ENCODE measurements around the gene CCL28.
"Not testable (repeated sequence)": the region's sequence is repeated elsewhere in the genome, so short reads cannot be mapped to it uniquely, and the experiment has no call there.

The CCL28 gene, protein sequence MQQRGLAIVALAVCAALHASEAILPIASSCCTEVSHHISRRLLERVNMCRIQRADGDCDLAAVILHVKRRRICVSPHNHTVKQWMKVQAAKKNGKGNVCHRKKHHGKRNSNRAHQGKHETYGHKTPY

GRCh38 chr5:43412156-43412555, at the start of gene CCL28:
Gene CCL28, minus strand, starts transcription at chr5:43412391. Its CDS starts 75 bp downstream, at chr5:43412316.
- DNase-seq, result no peak

- DNase-seq, result no peak
Measured at GRCh38 chr5:43461066-43461465, 48.9 kb upstream of the CCL28 start.

GRCh38 chr5:43456556-43456955, 44.4 kb upstream of the CCL28 start:
- DNase-seq, result no peak

- not testable (repeated sequence) for DNase-seq
Measured at GRCh38 chr5:43441575-43441974, 29.4 kb upstream of the CCL28 start.

DNA sequence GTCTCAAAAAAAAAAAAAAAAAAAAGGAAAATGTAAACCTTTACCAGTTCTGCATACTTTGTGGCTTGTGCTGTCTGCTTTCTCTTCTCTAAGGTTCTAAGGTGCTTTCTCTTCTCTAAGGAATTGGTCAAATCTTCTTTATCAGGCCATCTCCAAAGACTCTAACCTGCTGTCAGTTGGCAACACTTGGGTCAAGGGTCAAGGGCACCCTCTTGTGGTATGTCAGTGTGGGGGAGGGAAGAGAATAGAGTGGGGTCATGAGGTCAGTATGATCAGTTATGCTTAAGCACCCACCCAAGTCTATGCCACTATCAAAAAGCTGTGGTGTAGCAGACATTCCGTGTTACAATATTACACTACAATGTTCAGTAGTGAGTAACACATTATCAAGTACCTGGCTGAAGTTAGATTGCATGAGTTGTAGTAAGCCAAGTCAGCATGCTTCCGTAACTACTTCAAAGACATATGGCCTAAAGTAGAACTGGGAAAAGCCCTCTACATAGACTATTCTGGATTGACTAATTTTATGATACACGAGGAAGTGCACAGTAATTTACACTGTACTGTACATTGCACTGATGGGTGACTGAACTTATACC, 25.0 kb upstream of the CCL28 start:
- no peak for DNase-seq

GRCh38 chr5:43433382-43433781, 21.2 kb upstream of the CCL28 start:
- no peak for DNase-seq

DNA sequence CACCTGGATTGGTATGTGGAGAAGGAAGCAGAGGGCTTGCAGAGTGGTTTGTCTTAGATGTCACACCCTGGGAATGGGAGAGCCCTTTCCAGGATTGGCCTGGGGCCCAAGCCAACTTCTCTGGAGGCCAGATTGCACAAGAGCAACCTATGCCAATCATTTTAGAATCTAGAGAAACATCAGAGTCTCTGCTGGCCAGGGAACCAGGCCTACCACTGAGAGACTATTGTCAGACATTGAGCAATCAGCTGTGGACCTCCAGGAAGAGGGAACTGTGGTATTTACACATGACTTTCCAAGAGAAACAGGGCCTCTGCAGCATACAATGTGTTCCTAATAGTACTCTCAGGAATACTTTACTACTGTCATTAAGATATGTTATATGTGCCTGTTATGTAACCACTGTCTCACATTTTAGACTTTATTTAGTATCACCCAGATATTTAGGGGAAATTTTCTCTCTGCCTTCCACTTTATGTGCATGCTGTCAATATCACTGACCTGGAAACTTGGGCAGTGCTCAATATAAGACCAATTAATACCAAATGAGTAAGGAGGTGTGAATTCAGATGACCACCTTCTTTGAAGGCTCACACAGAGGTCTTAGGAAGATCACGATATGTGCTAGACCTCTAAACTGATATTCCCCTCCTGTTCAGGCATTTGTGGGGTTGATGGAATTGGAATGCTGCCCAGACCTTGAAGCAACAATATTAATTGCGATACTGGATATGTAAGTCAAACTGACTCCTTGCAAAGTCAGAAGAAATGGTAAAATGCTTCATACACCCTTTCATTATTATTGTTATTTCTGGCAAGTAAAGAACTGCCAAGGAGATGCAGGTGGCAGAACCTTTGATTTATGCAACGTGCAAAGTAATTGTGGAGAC, 20.5 kb upstream of the CCL28 start:
- no peak for DNase-seq

DNA sequence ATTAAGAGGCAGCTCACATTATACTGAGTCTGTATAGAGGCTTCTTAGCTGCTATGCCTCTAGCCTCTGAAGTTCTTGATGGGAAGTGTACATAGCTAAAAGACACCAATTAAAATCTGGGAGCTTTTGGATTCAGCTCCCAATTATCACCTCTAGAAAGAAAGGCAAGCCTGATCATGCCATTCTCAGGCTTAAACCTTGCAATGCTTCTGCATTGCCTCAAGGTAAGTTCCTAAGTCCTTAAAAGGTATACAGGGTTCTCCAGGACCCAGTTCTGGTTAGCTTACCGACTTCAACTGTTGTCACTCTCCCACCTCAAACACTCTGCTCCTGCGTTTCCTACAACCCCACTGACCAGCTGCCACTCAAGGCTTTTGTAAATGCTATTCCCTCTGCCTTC, 17.5 kb upstream of the CCL28 start:
- DNase-seq, result no peak

DNA sequence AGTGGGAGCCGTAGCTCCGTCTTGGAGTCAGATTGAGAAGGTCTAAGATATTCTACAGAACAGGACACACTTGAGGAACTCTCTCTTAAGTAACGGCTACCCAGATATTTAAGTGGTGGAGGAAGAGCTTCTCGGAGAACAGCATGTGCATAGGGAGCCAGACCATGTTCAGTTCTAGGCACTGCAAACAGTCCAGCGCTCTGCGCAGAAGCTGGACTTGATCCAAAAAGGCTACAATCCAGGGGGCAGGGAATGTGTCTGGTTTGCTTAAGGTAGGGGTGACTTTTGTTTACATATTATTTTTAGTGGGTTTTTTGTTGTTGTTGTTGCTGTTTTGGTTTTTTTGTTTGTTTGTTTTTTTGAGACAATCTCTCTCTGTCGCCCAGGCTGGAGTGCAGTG, 16.8 kb upstream of the CCL28 start:
- no peak for DNase-seq

DNA sequence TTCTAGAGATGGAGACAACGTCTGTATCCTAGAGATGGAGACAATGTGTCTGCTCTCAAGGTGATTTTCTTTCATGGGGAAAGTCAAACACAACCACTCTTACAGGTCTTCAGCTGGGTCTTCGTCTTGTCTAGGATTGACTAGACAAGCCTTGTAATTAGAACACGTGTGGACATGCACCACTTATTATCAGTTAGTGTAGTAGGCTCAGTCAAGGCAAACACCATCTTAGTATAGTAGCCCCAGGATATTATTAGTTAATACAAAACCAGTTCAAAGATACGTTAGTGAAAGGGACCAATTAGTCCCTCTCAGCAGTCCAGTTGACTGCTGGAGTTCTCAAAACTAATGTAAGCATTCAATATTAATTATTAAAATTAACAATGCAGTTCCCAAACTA, 15.1 kb upstream of the CCL28 start:
- no peak for DNase-seq

GRCh38 chr5:43425983-43426382, 13.8 kb upstream of the CCL28 start:
- no peak for DNase-seq

GRCh38 chr5:43423086-43423485, 10.9 kb upstream of the CCL28 start:
- DNase-seq, result not testable (repeated sequence)

GRCh38 chr5:43422143-43422542, 10.0 kb upstream of the CCL28 start:
- DNase-seq, result no peak

GRCh38 chr5:43421450-43422133, 9.4 kb upstream of the CCL28 start:
- no peak for DNase-seq

DNA sequence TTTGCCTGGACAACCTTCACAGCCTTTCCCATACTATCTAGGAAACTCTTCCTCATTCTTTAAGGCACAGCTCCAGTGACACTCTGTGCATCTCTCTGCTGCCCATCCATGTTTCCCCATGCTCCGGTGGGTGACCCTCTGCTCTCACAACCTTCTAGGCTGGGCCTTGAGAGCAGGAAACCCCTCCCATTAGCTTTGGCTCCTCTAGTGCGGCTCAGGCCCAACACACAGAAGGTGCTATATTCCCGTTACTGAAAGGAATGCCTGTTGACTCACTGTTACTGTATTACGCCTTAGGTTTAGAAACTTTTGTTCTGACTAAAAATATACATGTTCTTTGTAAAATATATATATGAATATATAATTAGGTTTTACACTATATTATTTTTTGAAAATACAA, 8.1 kb upstream of the CCL28 start:
- DNase-seq, result no peak

- DNase-seq, result no peak
Measured at GRCh38 chr5:43418561-43418960, 6.4 kb upstream of the CCL28 start.

GRCh38 chr5:43416803-43417394, 4.7 kb upstream of the CCL28 start:
- no peak for DNase-seq

GRCh38 chr5:43415935-43416802, 4.0 kb upstream of the CCL28 start:
- no peak for DNase-seq

DNA sequence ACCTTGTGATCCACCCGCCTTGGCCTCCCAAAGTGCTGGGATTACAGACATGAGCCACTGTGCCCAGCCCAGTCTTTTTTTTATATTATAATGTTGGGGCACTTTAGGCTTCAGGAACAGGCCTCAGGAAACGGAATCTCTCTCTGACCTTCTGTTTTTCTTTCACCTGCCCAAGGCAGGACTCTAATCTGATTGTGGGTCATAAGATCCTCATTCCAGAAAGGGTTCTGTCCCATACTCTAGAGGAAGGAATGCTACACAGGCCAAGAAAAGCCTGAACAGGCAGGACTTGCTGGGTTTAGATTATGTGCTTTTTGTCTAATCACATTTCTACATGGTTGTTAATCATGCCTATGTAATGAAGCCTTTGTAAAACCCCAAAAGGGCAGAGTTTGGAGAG, 1.8 kb upstream of the CCL28 start:
- DNase-seq, result no peak

DNA sequence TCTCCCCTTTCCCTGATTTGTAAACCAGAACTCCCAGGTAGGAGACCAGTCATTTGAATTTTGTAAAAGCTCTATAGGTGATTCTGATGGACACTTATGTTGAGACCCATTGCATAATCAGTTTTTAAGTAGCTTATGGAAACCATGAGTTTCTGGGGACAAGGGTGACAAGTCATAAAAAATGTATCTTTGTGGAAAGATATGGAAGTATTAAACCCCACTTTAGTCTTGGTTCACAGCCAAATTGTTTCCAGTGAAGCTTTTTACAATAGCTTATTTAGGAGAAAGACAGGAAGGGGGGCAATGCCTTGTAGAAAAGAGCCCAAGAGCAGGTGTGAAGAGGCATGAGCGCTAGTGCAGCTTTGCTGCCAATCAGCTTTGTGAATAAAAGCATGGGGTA, 453 bp upstream of the CCL28 start:
- DNase-seq, result no peak

GRCh38 chr5:43411495-43411894, 696 bp downstream of the CCL28 start:
- DNase-seq, result no peak

DNA sequence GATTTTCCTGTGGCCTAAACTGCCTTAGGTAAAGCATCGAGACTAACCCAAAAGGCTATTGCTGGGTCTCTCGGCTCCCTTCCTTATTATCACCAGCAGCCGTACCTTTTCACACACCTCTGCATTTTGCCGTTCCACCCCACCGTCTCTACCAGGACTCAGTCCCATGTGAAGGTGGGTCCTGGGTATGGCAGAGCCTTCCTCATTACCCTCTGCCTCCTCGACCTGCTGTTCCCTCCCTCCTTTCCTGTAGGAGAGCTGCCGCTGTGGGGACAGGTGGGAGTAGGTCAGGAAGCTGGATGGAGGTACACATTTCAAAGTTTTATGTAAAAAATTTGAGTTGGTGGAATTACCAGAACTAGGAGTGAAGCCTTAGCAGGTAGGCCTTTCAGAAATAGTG, 1.8 kb downstream of the CCL28 start:
- DNase-seq, result no peak

Data from activated CD4-positive, CD25-positive, alpha-beta regulatory T cell (primary cell).